Stomach (tissue), 4 donors: ENCODE results near the gene PSTPIP1.

Experiments used
- CTCF ChIP-seq, 7 experiments: fragments of 450-650 bp in 4 of 7; fragments of 200-600 bp in 3 of 7; sonication (generic) in 3 of 7; IDR thresholded peaks; one replicate each; pipeline ENCODE4 v1.5.1; 2016 to 2019; ENCODE audit warnings: antibody characterized with exemption in 7 of 7, control low read depth in 2 of 7, mild to moderate bottlenecking in 1 of 7
- EP300 ChIP-seq: sonication (generic); formaldehyde crosslinking; IDR thresholded peaks from one replicate; pipeline ENCODE4 v1.6.1; 2017; ENCODE audit warnings: antibody characterized with exemption
- POLR2A ChIP-seq, 4 donors: fragments of 450-650 bp; IDR thresholded peaks; one replicate each; pipeline ENCODE4 v1.6.1; 2016; ENCODE audit warnings: antibody characterized with exemption in 4 of 4, control low read depth in 2 of 4, mild to moderate bottlenecking in 1 of 4, moderate library complexity in 1 of 4
- POLR2AphosphoS5 ChIP-seq, 3 donors: sonication (generic); formaldehyde crosslinking; IDR thresholded peaks; one replicate each; pipeline ENCODE4 v1.6.1; 2016; ENCODE audit warnings: antibody characterized with exemption in 3 of 3

GRCh38 chr15:77033417-77033728, 38.4 kb downstream of the PSTPIP1 start:
- TF ChIP-seq POLR2A (IDR thresholded peaks at IDR 0.05) (no peak), EP300 (no peak), CTCF (IDR thresholded peaks at IDR 0.05) (no peak), POLR2AphosphoS5 (IDR thresholded peaks at IDR 0.05) (no peak)
